Peyer's patch (tissue), 4 donors: Measurements from ENCODE around the gene FFAR3. TPM values are rescaled to one million over a fixed set of nuclear protein-coding genes. Genes with fewer than 3 reads are reported as not detected.

Source experiments
- DNase-seq, 3 donors: peaks; one replicate each; pipeline ENCODE4 v3.0.0-alpha.2; 2017 to 2019
- H3K27ac ChIP-seq, 4 donors: fragments of 200-600 bp; sonication (generic); one replicate each; pipeline ENCODE4 v1.5.1; 2016 to 2019
- H3K27me3 ChIP-seq, 2 donors: fragments of 200-600 bp; sonication (generic); one replicate each; pipeline ENCODE4 v1.5.1; 2019
- H3K36me3 ChIP-seq, 3 donors: fragments of 200-600 bp; sonication (generic); one replicate each; pipeline ENCODE4 v1.5.1; 2016 to 2019
- H3K4me1 ChIP-seq, 4 donors: fragments of 200-600 bp; sonication (generic); one replicate each; pipeline ENCODE4 v1.5.1; 2016 to 2019
- H3K4me3 ChIP-seq, 4 donors: fragments of 200-600 bp; sonication (generic); 1 replicate in 3 of 4; 2 replicates in 1 of 4; pipeline ENCODE4 v1.5.1; 2016 to 2019; ENCODE audit warnings: mild to moderate bottlenecking in 1 of 4
- H3K9me3 ChIP-seq, 4 donors: fragments of 200-600 bp; sonication (generic); one replicate each; pipeline ENCODE4 v1.5.1; 2016 to 2019; ENCODE audit warnings: mild to moderate bottlenecking in 1 of 4
- POLR2A ChIP-seq, 2 donors: fragments of 450-650 bp; IDR thresholded peaks; one replicate each; pipeline ENCODE4 v1.5.1; 2017; ENCODE audit warnings: antibody characterized with exemption in 2 of 2, mild to moderate bottlenecking in 2 of 2, moderate library complexity in 2 of 2
- total RNA-seq, 4 donors: library from RNA; depleted of rRNA; stranded (reverse); fragments of >200 nt; gene quantifications; one replicate each; pipeline ENCODE4 v1.1.0, GENCODE V29; 2016
- TF ChIP-seq, protein P1 (sequence below), 6 experiments: fragments of 450-650 bp in 4 of 6; fragments of 200-600 bp in 2 of 6; sonication (generic) in 1 of 6; IDR thresholded peaks; one replicate each; pipeline ENCODE4 v1.5.1; 2017 to 2019; ENCODE audit warnings: antibody characterized with exemption in 6 of 6, mild to moderate bottlenecking in 3 of 6, moderate library complexity in 1 of 6

FFAR3 gene
- total RNA-seq, 4 donors from 2014 or later = 1.1 TPM; not detected in 3

GRCh38 chr19:35311901-35312665, 46.2 kb upstream of the FFAR3 start:
- no peaks in the 10 kb centered on the region for H3K36me3 ChIP-seq
- TF ChIP-seq, protein P1, sequence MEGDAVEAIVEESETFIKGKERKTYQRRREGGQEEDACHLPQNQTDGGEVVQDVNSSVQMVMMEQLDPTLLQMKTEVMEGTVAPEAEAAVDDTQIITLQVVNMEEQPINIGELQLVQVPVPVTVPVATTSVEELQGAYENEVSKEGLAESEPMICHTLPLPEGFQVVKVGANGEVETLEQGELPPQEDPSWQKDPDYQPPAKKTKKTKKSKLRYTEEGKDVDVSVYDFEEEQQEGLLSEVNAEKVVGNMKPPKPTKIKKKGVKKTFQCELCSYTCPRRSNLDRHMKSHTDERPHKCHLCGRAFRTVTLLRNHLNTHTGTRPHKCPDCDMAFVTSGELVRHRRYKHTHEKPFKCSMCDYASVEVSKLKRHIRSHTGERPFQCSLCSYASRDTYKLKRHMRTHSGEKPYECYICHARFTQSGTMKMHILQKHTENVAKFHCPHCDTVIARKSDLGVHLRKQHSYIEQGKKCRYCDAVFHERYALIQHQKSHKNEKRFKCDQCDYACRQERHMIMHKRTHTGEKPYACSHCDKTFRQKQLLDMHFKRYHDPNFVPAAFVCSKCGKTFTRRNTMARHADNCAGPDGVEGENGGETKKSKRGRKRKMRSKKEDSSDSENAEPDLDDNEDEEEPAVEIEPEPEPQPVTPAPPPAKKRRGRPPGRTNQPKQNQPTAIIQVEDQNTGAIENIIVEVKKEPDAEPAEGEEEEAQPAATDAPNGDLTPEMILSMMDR (IDR thresholded peaks at IDR 0.05) = no peak
- no peak for TF ChIP-seq POLR2A (IDR thresholded peaks at IDR 0.05)
- no peak for DNase-seq
- H3K4me1 ChIP-seq = no peaks in the 10 kb centered on the region
- no peaks in the 10 kb centered on the region for H3K27me3 ChIP-seq
- H3K9me3 ChIP-seq = no peaks in the 10 kb centered on the region
- H3K4me3 ChIP-seq = no peak overlapping the region
- H3K27ac ChIP-seq = no peak overlapping the region

GRCh38 chr19:35313587-35313986, 44.7 kb upstream of the FFAR3 start:
- no peak for DNase-seq
- H3K4me3 ChIP-seq = no peak overlapping the region
- no peaks in the 10 kb centered on the region for H3K9me3 ChIP-seq
- peaks cover 0 to 4% (median 0%) of the 10 kb centered on the region in 4 donors for H3K4me1 ChIP-seq
- TF ChIP-seq POLR2A (IDR thresholded peaks at IDR 0.05) = no peak
- no peaks in the 10 kb centered on the region for H3K27me3 ChIP-seq
- no peak overlapping the region for H3K27ac ChIP-seq
- H3K36me3 ChIP-seq = no peaks in the 10 kb centered on the region

GRCh38 chr19:35314031-35314430, 44.2 kb upstream of the FFAR3 start:
- no peaks in the 10 kb centered on the region for H3K27me3 ChIP-seq
- no peak for DNase-seq
- no peak overlapping the region for H3K27ac ChIP-seq
- no peak overlapping the region for H3K4me3 ChIP-seq
- no peaks in the 10 kb centered on the region for H3K36me3 ChIP-seq
- H3K9me3 ChIP-seq = no peaks in the 10 kb centered on the region
- TF ChIP-seq, protein P1 (IDR thresholded peaks at IDR 0.05) = no peak
- no peak for TF ChIP-seq POLR2A (IDR thresholded peaks at IDR 0.05)
- peaks cover 0 to 8% (median under 1%) of the 10 kb centered on the region in 4 donors for H3K4me1 ChIP-seq

DNA sequence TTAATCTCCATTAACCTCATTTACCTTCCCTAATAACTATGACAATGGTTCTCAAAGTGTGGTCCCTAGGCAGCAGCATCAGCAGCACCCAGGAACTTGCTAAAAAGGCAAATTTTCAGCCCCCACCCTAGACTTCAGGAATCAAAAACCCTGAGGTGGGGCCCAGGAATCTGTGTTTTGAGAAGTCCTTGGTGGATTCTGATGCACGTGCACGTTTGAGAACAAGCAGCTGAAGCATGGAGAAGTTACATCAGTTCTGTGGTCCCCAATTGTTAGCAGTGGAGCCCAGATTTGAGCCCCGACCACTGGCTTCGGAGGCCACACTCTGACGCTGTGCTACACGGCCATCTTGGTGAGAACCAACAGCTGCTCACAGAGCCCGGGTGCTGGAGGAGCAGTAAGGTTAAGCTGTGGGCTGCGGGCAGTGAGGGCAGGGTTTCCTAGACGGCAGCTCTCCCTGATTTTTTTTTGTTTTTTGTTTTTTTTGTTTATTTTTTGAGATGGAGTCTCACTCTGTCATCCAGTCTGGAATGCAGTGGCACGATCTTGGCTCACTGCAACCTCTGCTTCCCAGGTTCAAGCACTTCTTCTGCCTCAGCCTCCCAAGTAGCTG, 43.3 kb upstream of the FFAR3 start:
- H3K36me3 ChIP-seq = no peaks in the 10 kb centered on the region
- DNase-seq = no peak
- H3K4me3 ChIP-seq = no peak overlapping the region
- no peaks in the 10 kb centered on the region for H3K27me3 ChIP-seq
- H3K9me3 ChIP-seq = no peaks in the 10 kb centered on the region
- no peak overlapping the region for H3K27ac ChIP-seq
- no peak for TF ChIP-seq POLR2A (IDR thresholded peaks at IDR 0.05)
- TF ChIP-seq, protein P1 (IDR thresholded peaks at IDR 0.05) = no peak
- peaks cover 0 to 16% (median 4%) of the 10 kb centered on the region in 4 donors for H3K4me1 ChIP-seq

DNA sequence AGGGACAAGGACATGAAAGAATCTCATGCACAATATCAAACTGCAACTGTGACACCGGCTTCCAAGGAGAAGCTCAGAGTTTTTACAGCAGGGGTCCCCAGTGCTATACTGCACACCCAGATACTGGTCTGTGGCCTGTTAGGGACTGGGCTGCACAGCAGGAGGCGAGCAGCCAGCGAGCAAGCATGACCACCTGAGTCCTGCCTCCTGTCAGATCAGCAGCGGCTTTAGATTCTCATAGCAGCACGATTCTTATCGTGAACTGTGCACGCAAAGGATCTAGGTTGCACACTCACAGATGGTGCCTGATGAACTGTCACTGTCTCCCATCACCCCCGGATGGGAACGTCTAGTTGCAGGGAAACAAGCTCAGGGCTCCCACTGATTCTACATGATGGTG, 42.4 kb upstream of the FFAR3 start:
- Histone ChIP-seq H3K27ac (no peak overlapping the region), H3K27me3 (no peaks in the 10 kb centered on the region), H3K4me1 (peaks cover 0 to 22% (median 4%) of the 10 kb centered on the region in 4 donors), H3K36me3 (no peaks in the 10 kb centered on the region), H3K9me3 (no peaks in the 10 kb centered on the region), H3K4me3 (no peak overlapping the region)
- TF ChIP-seq POLR2A (IDR thresholded peaks at IDR 0.05) = no peak
- TF ChIP-seq, protein P1 (IDR thresholded peaks at IDR 0.05) = no peak
- DNase-seq = no peak

DNA sequence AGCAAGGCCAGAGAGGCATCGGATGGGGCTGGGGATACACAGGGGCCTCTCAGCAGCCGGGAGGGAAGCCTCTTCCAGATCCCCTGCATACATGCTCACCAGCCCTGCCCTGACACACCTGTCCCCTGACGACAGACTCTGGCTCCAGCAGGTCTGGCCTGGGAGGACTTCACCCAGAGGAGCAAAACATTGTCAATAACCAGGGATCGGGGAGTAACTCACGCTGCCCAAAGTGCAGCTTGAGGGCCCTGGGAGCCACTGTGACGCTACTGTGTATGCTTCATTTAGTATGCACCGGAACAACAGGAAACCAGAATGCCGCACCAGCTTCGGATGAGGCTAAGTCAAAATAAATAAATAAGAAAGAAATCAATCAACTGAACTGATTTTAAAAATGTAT, 41.7 kb upstream of the FFAR3 start:
- peak in 2 of 3 donors; percentile 44 to 63 for DNase-seq
- H3K27me3 ChIP-seq = no peaks in the 10 kb centered on the region
- H3K4me1 ChIP-seq = peaks cover 0 to 22% (median 4%) of the 10 kb centered on the region in 4 donors
- H3K9me3 ChIP-seq = no peaks in the 10 kb centered on the region
- H3K36me3 ChIP-seq = no peaks in the 10 kb centered on the region
- no peak for TF ChIP-seq POLR2A (IDR thresholded peaks at IDR 0.05)
- TF ChIP-seq, protein P1 (IDR thresholded peaks at IDR 0.05) = no peak
- no peak overlapping the region for H3K4me3 ChIP-seq
- H3K27ac ChIP-seq = peak overlapping the region in 2 of 4 donors; percentile 3 to 38
